ENCODE results near the gene DIS3.

GRCh38 chr13:72740015-72740414, 41.7 kb downstream of the DIS3 start:
- TF ChIP-seq CTCF (IDR thresholded peaks at IDR 0.05) = no peak
- TF ChIP-seq EP300 (IDR thresholded peaks at IDR 0.05) = no peak
- no peak for TF ChIP-seq POLR2A (IDR thresholded peaks at IDR 0.05)
